ENCODE data around the gene TXNDC12.
"Not testable (repeated sequence)": the region's sequence is repeated elsewhere in the genome, so short reads cannot be mapped to it uniquely, and the experiment has no call there.

Gene TXNDC12

DNA sequence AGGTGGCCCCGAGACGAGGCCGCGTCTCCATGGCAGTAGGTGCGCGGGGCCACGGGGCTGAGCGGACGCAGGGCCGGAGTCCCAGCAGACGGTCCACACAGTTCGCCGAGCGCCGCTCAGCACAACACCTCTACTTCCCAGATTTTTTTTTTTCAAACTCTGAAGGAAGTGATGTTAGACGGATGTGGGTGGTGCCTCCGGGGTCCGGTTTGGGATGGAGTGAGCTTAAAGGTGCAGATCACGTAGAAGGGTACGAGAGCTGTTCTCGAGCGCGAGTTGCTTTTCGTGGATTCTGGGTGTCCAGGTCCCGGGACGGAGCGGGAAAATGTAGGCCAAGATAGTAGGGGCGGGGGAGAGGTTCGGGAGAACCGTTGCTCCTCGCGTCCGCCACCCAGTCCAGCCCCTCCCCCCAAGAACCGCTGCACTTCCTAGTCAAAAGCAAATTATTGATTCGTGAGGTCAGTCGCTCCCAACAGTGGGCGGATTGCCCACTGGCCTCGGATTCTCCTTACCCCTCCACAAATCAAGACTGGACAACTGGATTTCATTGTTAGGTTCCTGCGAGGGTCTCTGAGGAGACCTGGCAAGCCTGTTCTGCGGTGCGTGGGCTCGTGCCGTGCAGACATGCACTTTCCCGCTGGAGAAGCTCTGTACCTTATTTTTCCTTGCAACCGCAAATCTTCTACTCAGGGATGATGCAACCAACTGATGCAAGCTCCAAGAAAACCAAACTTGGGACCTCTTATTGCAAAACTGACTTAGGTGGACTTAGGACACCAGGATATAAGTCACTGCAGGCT lies at the start of gene TXNDC12:
TSS of gene TXNDC12 (minus strand) at position 126 of the 800 bp plus-strand sequence. CDS start at position 31, 95 bp downstream.
- peak; percentile 95 for DNase-seq (ENCODE audit: low read depth)
- H3K4me3 ChIP-seq (ENCODE audit: low read length): peak within 1 kb of the TSS; percentile 94
- TF ChIP-seq, protein P1, sequence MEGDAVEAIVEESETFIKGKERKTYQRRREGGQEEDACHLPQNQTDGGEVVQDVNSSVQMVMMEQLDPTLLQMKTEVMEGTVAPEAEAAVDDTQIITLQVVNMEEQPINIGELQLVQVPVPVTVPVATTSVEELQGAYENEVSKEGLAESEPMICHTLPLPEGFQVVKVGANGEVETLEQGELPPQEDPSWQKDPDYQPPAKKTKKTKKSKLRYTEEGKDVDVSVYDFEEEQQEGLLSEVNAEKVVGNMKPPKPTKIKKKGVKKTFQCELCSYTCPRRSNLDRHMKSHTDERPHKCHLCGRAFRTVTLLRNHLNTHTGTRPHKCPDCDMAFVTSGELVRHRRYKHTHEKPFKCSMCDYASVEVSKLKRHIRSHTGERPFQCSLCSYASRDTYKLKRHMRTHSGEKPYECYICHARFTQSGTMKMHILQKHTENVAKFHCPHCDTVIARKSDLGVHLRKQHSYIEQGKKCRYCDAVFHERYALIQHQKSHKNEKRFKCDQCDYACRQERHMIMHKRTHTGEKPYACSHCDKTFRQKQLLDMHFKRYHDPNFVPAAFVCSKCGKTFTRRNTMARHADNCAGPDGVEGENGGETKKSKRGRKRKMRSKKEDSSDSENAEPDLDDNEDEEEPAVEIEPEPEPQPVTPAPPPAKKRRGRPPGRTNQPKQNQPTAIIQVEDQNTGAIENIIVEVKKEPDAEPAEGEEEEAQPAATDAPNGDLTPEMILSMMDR (conservative IDR thresholded peaks at IDR 0.05; ENCODE audit: low read length): no peak

DNA sequence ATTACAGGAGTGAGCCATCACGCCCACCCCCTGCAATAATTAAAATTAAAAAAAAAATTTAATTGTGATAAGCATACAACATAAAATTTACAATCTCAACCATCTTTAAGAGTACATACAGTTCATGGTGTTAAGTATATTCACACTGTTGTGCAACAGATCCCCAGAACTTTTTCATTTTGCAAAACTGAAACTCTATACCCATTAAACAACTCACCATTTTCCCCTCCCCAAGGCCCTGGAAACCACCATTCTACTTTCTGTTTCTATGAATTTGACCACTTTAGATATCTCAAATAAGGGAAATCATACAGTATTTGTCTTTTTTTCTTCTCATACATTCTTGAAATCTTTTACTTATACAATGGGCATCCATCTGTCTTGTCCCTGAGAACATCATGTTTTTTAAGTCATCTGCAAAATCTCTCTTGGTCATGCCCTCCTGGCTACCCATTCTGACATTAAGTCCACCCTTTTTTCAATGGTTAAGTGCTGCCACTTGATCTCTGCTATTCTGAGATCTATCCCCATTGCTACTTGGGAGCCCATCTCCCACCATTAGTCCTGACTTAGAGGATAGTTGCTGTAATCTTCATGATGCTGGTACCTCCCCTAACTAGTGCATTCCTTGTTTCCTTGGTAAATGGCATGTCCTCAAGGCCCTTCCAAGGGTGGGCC lies 47.5 kb upstream of the TXNDC12 start:
- TF ChIP-seq, protein P1 (conservative IDR thresholded peaks at IDR 0.05; ENCODE audit: low read length): no peak
- H3K4me3 ChIP-seq (ENCODE audit: low read length): no peak overlapping the region

DNA sequence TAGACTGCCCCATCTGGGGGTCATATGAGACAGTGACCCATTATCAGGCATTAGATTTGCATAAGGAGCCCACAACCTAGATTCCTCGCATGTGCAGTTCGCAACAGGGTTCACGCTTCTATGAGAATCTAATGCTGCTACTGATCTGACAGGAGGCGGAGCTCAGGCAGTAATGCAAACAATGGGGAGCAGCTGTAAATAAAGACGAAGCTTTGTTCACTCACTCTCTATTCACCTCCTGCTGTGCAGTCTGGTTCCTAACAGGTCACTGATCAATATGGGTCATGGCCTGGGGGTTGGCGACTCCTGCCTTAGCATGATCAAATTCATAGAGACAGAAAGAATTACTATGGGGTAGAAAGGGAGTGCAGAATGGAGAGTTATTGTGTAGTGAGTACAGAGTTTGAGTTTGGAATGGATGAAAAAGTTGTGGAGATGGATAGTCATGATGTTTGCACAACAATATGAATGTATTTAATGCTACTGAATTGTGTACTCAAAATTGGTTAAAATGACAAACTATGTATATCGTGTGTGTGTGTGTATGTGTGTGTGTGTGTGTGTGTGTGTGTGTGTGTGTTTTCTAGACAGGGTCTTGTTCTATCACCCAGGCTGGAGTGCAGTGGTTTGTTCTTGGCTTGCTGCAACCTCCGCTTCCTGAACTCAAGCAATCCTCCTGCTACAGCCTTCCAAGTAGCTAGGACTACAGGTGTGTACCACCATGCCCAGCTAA lies 43.3 kb upstream of the TXNDC12 start:
- no peak overlapping the region for H3K4me3 ChIP-seq (ENCODE audit: low read length)
- no peak for DNase-seq (ENCODE audit: low read depth)
- TF ChIP-seq, protein P1 (conservative IDR thresholded peaks at IDR 0.05; ENCODE audit: low read length): no peak

More for the DNA sequence above, 47.5 kb upstream of the TXNDC12 start:
- no peak for DNase-seq (ENCODE audit: low read depth)

DNA sequence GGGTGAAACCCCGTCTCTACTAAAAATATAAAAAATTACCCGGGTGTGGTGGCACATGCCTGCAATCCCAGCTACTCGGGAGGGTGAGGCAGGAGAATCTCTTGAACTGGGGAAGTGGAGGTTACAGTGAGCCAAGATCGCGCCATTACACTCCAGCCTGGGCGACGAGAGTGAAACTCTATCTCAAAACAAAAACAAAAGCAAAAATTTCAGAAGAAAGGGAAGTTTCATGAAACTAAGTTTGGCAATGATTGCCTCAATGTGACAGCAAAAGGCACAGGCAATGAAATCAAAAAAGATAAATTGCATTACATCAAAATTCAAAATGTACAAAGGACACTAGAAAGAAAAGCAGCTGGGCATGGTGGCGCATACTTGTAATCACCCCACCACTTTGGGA lies 41.2 kb upstream of the TXNDC12 start:
- TF ChIP-seq, protein P1 (conservative IDR thresholded peaks at IDR 0.05; ENCODE audit: low read length): no peak
- DNase-seq (ENCODE audit: low read depth): no peak
- no peak overlapping the region for H3K4me3 ChIP-seq (ENCODE audit: low read length)

DNA sequence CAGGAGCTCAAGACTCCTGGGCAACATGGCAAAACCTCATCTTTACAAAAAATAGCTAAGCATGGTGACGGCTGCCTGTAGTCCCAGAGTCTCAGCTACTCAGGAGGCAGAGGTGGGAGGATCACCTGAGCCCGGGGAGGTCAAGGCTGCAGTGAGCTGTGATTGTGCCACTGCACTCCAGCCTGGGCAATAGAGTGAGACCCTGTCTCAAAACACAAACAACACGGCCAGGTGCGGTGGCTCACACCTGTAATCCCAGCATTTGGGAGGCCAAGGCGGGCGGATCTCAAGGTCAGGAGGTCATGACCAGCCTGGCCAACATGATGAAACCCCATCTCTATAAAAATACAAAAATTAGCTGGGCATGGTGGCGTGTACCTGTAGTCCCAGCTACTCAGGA lies 39.3 kb upstream of the TXNDC12 start:
- not testable (repeated sequence) for DNase-seq (ENCODE audit: low read depth); H3K4me3 ChIP-seq (ENCODE audit: low read length)

DNA sequence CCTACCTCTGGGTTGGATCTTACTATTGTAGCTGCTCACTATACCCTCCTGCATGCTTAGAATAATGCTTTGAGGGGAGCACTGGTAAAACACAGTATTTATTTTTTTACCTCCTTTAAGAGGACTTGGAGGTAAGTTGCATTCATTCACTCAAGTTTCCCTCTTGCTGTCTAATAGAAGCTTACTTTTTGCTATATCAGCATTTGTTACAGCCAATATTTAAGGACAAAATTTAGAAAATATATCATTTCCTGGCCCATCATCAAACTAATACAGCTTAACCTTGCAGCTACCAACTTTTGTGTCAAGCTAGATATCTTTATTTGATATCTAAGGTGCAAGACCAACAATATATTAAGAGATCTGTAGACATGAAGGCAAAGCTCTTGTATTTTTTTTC lies 32.9 kb upstream of the TXNDC12 start:
- H3K4me3 ChIP-seq (ENCODE audit: low read length); DNase-seq (ENCODE audit: low read depth): not testable (repeated sequence)

DNA sequence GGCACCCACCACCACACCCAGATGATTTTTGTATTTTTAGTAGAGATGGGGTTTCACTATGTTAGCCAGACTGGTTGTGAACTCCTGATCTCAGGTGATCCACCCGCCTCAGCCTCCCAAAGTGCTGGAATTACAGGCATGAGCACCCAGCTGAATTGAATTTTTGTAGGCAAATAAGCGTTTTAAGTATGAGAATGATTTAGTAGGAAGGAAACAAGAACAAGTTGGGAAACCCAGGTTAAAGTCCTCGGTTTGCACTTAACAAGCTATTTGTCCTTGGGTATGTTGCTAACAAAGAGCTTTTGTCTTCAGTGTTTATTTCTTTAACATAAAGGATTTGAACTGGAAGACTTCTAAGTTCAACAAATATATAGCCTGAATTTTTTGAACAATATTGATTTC lies 25.0 kb upstream of the TXNDC12 start:
- no peak overlapping the region for H3K4me3 ChIP-seq (ENCODE audit: low read length)
- TF ChIP-seq, protein P1 (conservative IDR thresholded peaks at IDR 0.05; ENCODE audit: low read length): no peak

DNA sequence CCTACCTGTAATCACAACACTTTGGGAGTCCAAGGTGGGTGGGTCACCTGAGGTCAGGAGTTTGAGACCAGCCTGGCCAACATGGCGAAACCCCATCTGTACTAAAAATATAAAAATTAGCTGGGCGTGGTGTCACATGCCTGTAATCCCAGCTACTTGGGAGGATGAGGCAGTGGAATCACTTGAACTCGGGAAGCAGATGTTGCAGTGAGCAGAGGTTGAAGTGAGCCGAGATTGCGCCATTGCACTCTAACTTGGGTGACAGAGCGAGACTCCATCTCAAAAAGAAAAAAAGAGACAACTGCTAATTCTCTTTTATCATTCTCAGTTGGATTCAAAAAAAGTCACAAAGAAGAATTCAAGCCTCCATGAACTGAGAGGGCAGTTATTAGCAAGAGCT lies 22.3 kb upstream of the TXNDC12 start:
- H3K4me3 ChIP-seq (ENCODE audit: low read length); DNase-seq (ENCODE audit: low read depth): not testable (repeated sequence)

More for the DNA sequence above, 25.0 kb upstream of the TXNDC12 start:
- DNase-seq (ENCODE audit: low read depth): no peak
